Tibial nerve (tissue), 4 donors: ENCODE data around the gene SUPT5H. TPM values are rescaled to one million over a fixed set of nuclear protein-coding genes. Genes with fewer than 3 reads are reported as not detected.
A peak's percentile ranks its signal among the peaks of the same experiment; 100 is the strongest.

Experiments used
- DNase-seq, 2 donors: peaks; one replicate each; pipeline ENCODE4 v3.0.0-alpha.2; 2019; ENCODE audit warnings: low spot score in 2 of 2
- H3K27ac ChIP-seq, 4 donors: fragments of 200-600 bp; sonication (generic) in 3 of 4; one replicate each; pipeline ENCODE4 v1.5.1; 2017 to 2019; ENCODE audit warnings: mild to moderate bottlenecking in 1 of 4
- H3K27me3 ChIP-seq, 2 donors: fragments of 200-600 bp; sonication (generic) in 1 of 2; one replicate each; pipeline versions ENCODE4 v1.5.1 to v1.6.0; 2017 to 2019
- H3K36me3 ChIP-seq, 3 donors: fragments of 200-600 bp; sonication (generic); one replicate each; pipeline ENCODE4 v1.5.1; 2018 to 2019
- H3K4me1 ChIP-seq, 4 donors: fragments of 200-600 bp; sonication (generic) in 3 of 4; one replicate each; pipeline ENCODE4 v1.5.1; 2017 to 2019
- H3K4me3 ChIP-seq, 4 donors: fragments of 200-600 bp; sonication (generic) in 3 of 4; one replicate each; pipeline ENCODE4 v1.5.1; 2017 to 2019; ENCODE audit warnings: mild to moderate bottlenecking in 1 of 4, moderate library complexity in 1 of 4
- H3K9me3 ChIP-seq, 4 donors: fragments of 200-600 bp; sonication (generic) in 3 of 4; one replicate each; pipeline ENCODE4 v1.5.1; 2017 to 2019
- EP300 ChIP-seq, 2 donors: sonication (generic); formaldehyde crosslinking; IDR thresholded peaks; one replicate each; pipeline ENCODE4 v1.6.1; 2017; ENCODE audit warnings: antibody characterized with exemption in 2 of 2, mild to moderate bottlenecking in 1 of 2
- POLR2A ChIP-seq, 2 donors: fragments of 450-650 bp; IDR thresholded peaks; one replicate each; pipeline ENCODE4 v1.6.1; 2017; ENCODE audit warnings: antibody characterized with exemption in 2 of 2, mild to moderate bottlenecking in 2 of 2, moderate library complexity in 2 of 2
- WGBS, 2 donors: methylation state at CpG; one replicate each; pipeline ENCODE4 v1.1.5; 2018; 5-methylcytosine and 5-hydroxymethylcytosine counted together
- total RNA-seq, 4 donors: library from RNA; depleted of rRNA; stranded (reverse); fragments of >200 nt; gene quantifications; one replicate each; pipeline ENCODE4 v1.1.0, GENCODE V29; 2016
- TF ChIP-seq, protein P1 (sequence below), 5 experiments: fragments of 200-600 bp in 3 of 5; fragments of 450-650 bp in 2 of 5; sonication (generic) in 3 of 5; IDR thresholded peaks; one replicate each; pipeline ENCODE4 v1.5.1; 2016 to 2019; ENCODE audit warnings: antibody characterized with exemption in 5 of 5, mild to moderate bottlenecking in 3 of 5, moderate library complexity in 2 of 5

The SUPT5H gene
- total RNA-seq = 100 to 1,000 TPM in 3 of 4 donors, 10 to 100 TPM in 1; 94.4 to 120 (median 106) TPM

DNA sequence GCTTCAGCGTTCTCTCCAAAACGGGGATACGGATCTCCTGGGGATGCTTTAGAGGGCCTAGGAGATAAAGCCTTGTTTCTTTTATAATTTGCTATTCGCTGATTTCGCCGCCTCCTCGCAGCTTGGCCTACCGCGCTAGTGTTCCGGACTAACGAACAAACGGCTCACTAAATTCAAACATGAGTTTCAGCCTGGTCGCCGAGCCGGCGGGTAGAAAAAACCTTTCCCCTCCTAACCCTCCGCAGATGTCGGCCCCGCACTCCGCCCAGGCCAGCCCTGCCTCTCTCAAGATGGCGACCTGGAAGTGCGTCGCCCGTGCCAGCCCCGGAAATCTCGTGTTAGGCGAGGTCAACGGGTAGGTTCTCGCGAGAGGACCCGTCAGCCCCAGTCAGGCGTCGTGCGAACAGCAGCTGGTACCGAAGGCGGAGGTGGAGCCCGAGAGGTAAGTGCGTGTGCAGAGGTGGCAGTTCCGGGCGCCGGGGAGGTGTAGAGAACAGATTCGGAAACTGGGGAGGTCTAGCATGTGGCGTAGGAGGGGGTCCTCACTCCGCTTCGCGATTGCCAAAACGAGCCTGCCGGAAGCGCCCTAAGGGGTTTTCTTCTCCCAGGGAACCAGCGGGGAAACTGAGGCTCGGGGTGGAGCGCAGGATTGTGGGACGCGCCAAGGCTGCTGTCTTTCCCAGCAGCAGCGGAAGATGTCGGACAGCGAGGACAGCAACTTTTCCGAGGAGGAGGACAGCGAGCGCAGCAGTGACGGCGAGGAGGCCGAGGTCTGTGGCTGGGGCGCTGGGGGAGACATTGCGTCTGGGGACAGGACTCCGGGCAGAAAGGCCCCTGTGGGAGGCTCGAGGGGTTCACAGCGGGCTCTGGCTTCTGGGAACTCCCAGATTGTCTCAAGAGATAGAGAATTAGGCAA, at the start of gene SUPT5H:
Gene SUPT5H, plus strand, starts transcription at position 387 of the 916 bp plus-strand sequence. Its CDS starts 309 bp downstream, at position 696.
- peak within 1 kb of the TSS; percentile 89 to 98 (median 96) for H3K27ac ChIP-seq
- peaks cover 7 to 45% (median 30%) of the 10 kb centered on the region in 4 donors for H3K4me1 ChIP-seq
- peak; percentile 94 for DNase-seq
- H3K4me3 ChIP-seq = peak within 1 kb of the TSS; percentile 74 to 91 (median 78)
- no peaks in the 10 kb centered on the region for H3K27me3 ChIP-seq
- H3K36me3 ChIP-seq = peaks cover under 1 to 16% (median 2%) of the 10 kb centered on the region in 3 donors
- 0 to 1% methylated on average over 58 to 68 of the region's 68 CpGs for WGBS, 2 donors
- no peaks in the 10 kb centered on the region for H3K9me3 ChIP-seq
- peak; percentile 85 to 100 for TF ChIP-seq EP300 (IDR thresholded peaks at IDR 0.05)
- TF ChIP-seq POLR2A (IDR thresholded peaks at IDR 0.05) = peak; percentile 94 to 95
- TF ChIP-seq, protein P1, sequence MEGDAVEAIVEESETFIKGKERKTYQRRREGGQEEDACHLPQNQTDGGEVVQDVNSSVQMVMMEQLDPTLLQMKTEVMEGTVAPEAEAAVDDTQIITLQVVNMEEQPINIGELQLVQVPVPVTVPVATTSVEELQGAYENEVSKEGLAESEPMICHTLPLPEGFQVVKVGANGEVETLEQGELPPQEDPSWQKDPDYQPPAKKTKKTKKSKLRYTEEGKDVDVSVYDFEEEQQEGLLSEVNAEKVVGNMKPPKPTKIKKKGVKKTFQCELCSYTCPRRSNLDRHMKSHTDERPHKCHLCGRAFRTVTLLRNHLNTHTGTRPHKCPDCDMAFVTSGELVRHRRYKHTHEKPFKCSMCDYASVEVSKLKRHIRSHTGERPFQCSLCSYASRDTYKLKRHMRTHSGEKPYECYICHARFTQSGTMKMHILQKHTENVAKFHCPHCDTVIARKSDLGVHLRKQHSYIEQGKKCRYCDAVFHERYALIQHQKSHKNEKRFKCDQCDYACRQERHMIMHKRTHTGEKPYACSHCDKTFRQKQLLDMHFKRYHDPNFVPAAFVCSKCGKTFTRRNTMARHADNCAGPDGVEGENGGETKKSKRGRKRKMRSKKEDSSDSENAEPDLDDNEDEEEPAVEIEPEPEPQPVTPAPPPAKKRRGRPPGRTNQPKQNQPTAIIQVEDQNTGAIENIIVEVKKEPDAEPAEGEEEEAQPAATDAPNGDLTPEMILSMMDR (IDR thresholded peaks at IDR 0.05) = peak in 1 of 5 experiments; percentile 53

DNA sequence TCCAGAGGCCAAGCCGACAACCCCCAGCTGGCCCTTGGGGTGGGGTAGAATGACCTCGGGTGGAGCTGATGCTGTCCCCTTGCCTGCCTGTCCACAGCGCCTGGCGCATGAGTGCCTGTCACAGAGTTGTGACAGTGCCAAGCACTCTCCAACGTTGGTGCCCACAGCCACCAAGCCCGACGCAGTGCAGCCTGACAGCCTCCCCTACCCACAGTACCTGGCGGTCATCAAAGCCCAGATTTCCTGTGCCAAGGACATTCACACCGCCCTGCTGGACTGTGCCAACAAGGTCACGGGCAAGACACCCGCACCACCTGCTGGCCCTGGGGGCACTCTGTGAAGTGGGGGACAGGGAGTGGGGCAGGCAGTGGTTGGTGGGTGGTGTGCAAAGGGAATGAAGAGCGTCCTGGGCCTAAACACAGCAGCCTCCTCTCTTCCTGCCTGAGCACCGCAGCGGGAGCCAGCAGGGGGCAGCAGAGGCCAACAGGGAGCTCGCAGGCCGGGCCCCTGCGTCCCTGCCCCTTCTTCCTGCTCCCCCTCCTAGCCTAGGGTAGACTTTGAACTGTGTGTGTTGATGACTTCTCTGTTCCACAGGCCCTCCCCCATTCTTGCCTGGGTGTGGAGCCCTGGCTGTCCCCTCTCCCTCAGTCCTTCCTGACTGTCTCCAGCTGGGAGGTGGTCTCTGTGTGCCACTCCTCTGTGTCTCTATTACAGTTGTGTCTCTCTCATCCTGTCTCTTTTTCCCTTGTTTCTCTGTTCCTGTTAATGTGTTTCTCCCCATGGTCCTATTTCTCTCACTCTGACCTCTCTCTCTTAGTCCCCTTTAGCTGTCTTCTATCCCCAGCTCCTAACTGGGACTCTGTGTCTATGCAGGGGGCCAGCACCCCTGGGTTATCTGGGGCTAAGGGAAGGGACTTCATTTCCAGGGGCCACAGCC, 47.8 kb upstream of the SUPT5H start:
- Histone ChIP-seq H3K9me3 (no peaks in the 10 kb centered on the region), H3K4me1 (peaks cover 0 to 68% (median 34%) of the 10 kb centered on the region in 4 donors), H3K27me3 (no peaks in the 10 kb centered on the region), H3K4me3 (peak overlapping the region in 1 of 4 donors; percentile 21), H3K36me3 (peaks cover 0 to 57% (median 0%) of the 10 kb centered on the region in 3 donors), H3K27ac (peak overlapping the region; percentile 78 to 100 (median 96))
- peak; percentile 88 to 95 for DNase-seq
- TF ChIP-seq EP300 (IDR thresholded peaks at IDR 0.05) (peak in 1 of 2 donors; percentile 77), POLR2A (IDR thresholded peaks at IDR 0.05) (no peak)
- TF ChIP-seq, protein P1 (IDR thresholded peaks at IDR 0.05) = peak; percentile 91 to 99 (median 97)
- 7 to 23% methylated on average over 7 to 14 of the region's 17 CpGs for WGBS, 2 donors

DNA sequence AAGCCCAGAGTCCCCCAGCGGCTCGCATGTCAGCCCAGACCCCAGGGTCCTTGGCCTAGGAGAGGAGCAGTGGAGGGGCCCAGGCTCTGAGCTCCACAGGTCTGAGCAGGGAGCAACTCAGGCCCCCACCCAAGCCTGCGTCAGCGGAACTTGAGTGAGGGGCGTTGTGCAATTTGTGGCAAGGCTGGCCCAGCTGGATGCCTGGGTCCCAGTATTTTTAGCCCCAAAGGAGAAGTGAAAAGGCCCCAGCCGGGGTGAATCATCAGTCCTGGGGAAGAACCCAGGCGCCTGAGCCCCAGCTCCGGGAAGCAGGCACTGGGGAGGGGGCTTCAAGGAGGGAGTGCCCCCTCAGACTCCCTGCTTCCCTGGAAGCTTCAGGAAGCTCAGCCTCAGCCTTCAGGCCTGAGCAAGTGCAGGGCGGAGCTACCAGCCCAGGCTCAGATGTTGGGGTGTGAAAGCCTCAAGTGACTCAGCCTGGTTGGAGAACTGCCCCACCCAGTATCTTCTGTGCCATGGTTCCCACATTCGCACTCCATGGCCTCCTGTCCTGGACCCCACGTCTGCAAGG, 47.0 kb upstream of the SUPT5H start:
- peak; percentile 57 to 72 for DNase-seq
- Histone ChIP-seq H3K4me1 (peaks cover 0 to 70% (median 37%) of the 10 kb centered on the region in 4 donors), H3K27ac (peak overlapping the region; percentile 78 to 100 (median 96)), H3K4me3 (peak overlapping the region in 1 of 4 donors; percentile 21), H3K36me3 (peaks cover 0 to 53% (median 0%) of the 10 kb centered on the region in 3 donors), H3K9me3 (no peaks in the 10 kb centered on the region), H3K27me3 (no peaks in the 10 kb centered on the region)
- WGBS, 2 donors = 73 to 80% methylated on average over 8 to 11 of the region's 11 CpGs
- TF ChIP-seq EP300 (IDR thresholded peaks at IDR 0.05) = peak; percentile 75 to 78
- peak in 1 of 2 donors; percentile 20 for TF ChIP-seq POLR2A (IDR thresholded peaks at IDR 0.05)
- TF ChIP-seq, protein P1 (IDR thresholded peaks at IDR 0.05) = no peak

DNA sequence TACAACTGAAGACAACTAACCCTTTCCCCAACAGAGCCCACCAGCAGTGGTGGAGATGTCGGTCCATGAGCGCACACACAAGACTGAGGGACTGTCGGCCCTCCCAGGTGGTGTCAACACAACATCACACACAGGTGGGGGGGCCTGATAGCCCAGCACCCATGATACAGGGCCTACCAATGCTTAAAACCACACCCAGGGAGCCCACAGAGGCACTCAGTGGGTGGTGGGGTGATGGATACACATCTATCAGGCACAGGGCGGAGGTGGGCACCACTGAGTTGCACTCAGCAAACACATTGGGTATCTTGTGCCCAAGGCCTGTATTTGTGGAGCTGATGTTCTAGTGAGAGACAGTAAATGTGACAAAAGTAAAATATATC, 45.7 kb upstream of the SUPT5H start:
- Histone ChIP-seq H3K4me1 (peaks cover 0 to 74% (median 43%) of the 10 kb centered on the region in 4 donors), H3K9me3 (no peaks in the 10 kb centered on the region), H3K27ac (peak overlapping the region in 3 of 4 donors; percentile 94 to 100 (median 99)), H3K27me3 (no peaks in the 10 kb centered on the region), H3K36me3 (peaks cover 0 to 40% (median 0%) of the 10 kb centered on the region in 3 donors), H3K4me3 (no peak overlapping the region)
- TF ChIP-seq EP300 (IDR thresholded peaks at IDR 0.05) (no peak), POLR2A (IDR thresholded peaks at IDR 0.05) (no peak)
- TF ChIP-seq, protein P1 (IDR thresholded peaks at IDR 0.05) = no peak
- no peak for DNase-seq
- 88 to 89% methylated on average over 4 of the region's 4 CpGs for WGBS, 2 donors
